HEK293 (cell line): Measurements from ENCODE around the gene RBMS3.

Experiments
- CTCF ChIP-seq: fragments of 450-650 bp; formaldehyde crosslinking; IDR thresholded peaks from 2 replicates; pipeline ENCODE4 v1.5.1; 2016; ENCODE audit warnings: missing biosample characterization, missing genetic modification characterization
- PBX3 ChIP-seq: sonication (generic); formaldehyde crosslinking; IDR thresholded peaks from 2 replicates; pipeline ENCODE4 v1.8.1; 2022; ENCODE audit warnings: mild to moderate bottlenecking, moderate library complexity, missing genetic modification reagents
- SP3 ChIP-seq: fragments of 450-650 bp; formaldehyde crosslinking; IDR thresholded peaks from 2 replicates; pipeline ENCODE4 v1.5.1; 2016; ENCODE audit warnings: missing biosample characterization, missing genetic modification characterization
- TCF7L2 ChIP-seq: IDR thresholded peaks from 2 replicates; pipeline ENCODE4 v1.6.1; 2011; ENCODE audit warnings: low read depth, mild to moderate bottlenecking, inconsistent platforms, low read length, moderate library complexity, borderline replicate concordance
- YY1 ChIP-seq: fragments of 450-650 bp; formaldehyde crosslinking; IDR thresholded peaks from 2 replicates; pipeline ENCODE4 v1.5.1; 2018; ENCODE audit warnings: missing biosample characterization, missing genetic modification characterization
- ZFP3 ChIP-seq: fragments of 450-650 bp; formaldehyde crosslinking; IDR thresholded peaks from 2 replicates; pipeline ENCODE4 v1.5.1; 2016; ENCODE audit warnings: low read depth, missing biosample characterization, missing genetic modification characterization
- ZNF23 ChIP-seq: fragments of 450-650 bp; formaldehyde crosslinking; IDR thresholded peaks from 2 replicates; pipeline ENCODE4 v1.5.1; 2016; ENCODE audit warnings: missing biosample characterization, missing genetic modification characterization, borderline replicate concordance
- ZNF629 ChIP-seq: fragments of 450-650 bp; formaldehyde crosslinking; IDR thresholded peaks from 2 replicates; pipeline ENCODE4 v1.5.1; 2017; ENCODE audit warnings: missing biosample characterization, missing genetic modification characterization
- ZNF701 ChIP-seq: fragments of 450-650 bp; formaldehyde crosslinking; IDR thresholded peaks from 2 replicates; pipeline ENCODE4 v1.5.1; 2016; ENCODE audit warnings: missing biosample characterization, missing genetic modification characterization
- ZNF777 ChIP-seq: fragments of 450-650 bp; formaldehyde crosslinking; IDR thresholded peaks from 2 replicates; pipeline ENCODE4 v1.5.1; 2017; ENCODE audit warnings: missing biosample characterization, missing genetic modification characterization, borderline replicate concordance
- TF ChIP-seq, protein P1 (sequence below): fragments of 450-650 bp; formaldehyde crosslinking; IDR thresholded peaks from 2 replicates; pipeline ENCODE4 v1.5.1; 2016; ENCODE audit warnings: missing biosample characterization, missing genetic modification characterization

DNA sequence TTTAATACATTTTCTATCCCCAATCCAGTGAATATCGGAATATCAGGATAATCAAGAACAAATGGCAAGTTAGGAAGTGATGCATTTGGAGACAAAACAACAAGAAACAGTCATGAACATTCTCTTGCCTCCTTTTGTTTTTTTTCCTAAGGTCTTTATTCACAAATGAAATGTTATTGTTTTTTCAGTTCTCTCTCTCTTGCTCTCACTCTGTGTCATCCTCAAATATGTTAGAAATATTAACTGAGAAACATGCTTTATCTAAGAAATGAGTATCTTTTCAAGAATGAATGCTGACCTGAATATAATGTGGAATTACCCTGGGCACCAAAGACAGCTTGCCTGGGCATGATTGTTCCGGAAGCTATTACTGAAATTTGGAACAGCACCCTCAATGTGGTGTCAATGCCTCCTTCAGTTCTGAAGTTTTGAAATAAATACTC is 51.3 kb downstream of the RBMS3 start:
- no peak for TF ChIP-seq CTCF (tag by site-specific recombination)
- no peak for TF ChIP-seq ZNF629 (tag by site-specific recombination)
- no peak for TF ChIP-seq SP3 (tag by site-specific recombination)
- TF ChIP-seq, protein P1, sequence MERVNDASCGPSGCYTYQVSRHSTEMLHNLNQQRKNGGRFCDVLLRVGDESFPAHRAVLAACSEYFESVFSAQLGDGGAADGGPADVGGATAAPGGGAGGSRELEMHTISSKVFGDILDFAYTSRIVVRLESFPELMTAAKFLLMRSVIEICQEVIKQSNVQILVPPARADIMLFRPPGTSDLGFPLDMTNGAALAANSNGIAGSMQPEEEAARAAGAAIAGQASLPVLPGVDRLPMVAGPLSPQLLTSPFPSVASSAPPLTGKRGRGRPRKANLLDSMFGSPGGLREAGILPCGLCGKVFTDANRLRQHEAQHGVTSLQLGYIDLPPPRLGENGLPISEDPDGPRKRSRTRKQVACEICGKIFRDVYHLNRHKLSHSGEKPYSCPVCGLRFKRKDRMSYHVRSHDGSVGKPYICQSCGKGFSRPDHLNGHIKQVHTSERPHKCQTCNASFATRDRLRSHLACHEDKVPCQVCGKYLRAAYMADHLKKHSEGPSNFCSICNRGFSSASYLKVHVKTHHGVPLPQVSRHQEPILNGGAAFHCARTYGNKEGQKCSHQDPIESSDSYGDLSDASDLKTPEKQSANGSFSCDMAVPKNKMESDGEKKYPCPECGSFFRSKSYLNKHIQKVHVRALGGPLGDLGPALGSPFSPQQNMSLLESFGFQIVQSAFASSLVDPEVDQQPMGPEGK (tag by site-specific recombination) = no peak
- TF ChIP-seq ZNF23 (tag by site-specific recombination) = no peak
- TF ChIP-seq TCF7L2 = no peak
- TF ChIP-seq YY1 (tag by site-specific recombination) = no peak
- no peak for TF ChIP-seq PBX3 (CRISPR knock-in tag)
- no peak for TF ChIP-seq ZFP3 (tag by site-specific recombination)
- TF ChIP-seq ZNF701 (tag by site-specific recombination) = no peak
- TF ChIP-seq ZNF777 = no peak
